GM21529 (cell line): ENCODE data around the gene JARID2.

Experiments
- ATAC-seq: cut with Tn5 transposase; IDR thresholded peaks from one replicate; pipeline ENCODE4 v1.9.1; 2021; ENCODE audit not compliant: unreplicated experiment

The JARID2 gene

DNA sequence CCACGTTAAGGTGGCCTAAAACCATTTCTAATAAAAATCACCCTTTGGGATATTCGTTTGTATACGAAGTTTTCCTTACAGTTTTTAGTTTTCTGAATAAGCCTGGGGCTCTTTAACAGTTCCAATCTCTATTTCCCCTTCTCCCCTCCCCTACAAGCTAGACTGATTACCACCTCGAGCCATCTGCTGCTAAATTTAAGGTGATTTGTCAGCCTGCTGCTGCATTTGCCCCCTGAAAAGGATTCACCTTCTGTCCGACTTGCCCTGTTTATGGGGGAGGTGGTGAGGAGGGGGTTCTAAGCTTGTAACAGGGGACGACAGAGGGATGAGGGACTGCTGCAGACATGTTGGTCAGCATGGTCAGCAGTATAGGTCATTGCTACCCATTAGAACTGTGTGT, 146.3 kb downstream of the JARID2 start:
- ATAC-seq, result no peak

DNA sequence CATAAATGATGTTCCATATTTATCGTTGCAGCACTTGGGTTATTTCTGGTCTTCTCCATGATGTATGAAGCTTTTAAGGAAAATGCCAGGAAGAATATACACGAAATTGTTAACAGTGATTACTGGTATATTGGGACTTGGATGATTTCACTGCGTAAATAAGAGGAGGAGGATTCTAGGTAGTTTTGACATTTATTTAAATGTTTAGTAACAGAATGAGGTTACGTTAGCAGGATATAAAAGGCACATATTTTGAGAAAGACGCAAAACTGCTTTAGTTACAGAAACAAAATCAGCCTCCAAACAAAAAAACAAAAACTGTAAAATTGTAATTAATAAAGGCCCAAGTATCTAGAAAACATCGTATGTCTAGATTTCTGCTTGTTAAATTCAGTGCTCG, 147.7 kb downstream of the JARID2 start:
- no peak for ATAC-seq

- no peak for ATAC-seq
Observed at GRCh38 chr6:15395087-15395486, 149.2 kb downstream of the JARID2 start.

GRCh38 chr6:15396808-15397207, 150.9 kb downstream of the JARID2 start:
- ATAC-seq, result no peak

GRCh38 chr6:15398633-15399275, 152.9 kb downstream of the JARID2 start:
- peak; percentile 78 for ATAC-seq

DNA sequence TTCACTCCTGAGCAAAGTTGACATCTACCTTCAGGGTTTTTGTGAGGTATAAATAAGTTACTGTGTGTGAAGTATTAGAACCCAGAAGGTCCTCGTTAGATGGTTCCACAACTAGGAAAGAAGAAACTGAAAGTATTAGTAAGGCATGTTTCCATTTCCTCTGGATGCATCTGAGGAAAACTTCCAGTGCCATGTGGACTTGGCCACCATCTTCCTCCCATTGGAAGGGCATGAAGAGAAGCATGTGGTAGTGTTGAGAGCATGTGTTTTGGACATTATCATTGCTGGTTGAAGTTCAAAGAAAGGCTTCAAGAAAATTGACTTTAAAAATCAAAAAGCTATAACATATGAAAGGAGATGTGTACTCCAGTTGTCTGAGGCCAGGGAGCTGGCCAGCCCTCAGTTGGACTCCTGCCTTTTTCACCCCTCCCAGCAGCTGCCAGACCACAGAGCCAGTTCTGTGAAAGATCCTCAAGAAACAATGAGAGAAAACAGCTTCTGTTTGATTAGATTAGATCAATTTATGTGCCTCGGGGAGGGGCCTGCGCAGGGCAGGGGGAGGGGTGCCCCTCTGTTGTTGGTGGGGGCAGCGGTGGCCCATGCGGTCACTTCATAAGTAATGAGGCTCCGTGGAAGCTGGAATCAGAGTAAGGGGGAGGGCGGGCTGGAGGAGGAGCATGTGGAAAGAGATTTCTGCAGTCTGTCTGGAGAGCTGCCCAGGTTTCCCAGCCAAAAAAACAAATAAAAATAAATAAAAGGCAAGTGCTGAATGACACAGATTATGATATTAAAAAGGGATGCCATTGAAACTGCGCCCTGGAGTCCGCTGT, 154.0 kb downstream of the JARID2 start:
- ATAC-seq, result no peak

DNA sequence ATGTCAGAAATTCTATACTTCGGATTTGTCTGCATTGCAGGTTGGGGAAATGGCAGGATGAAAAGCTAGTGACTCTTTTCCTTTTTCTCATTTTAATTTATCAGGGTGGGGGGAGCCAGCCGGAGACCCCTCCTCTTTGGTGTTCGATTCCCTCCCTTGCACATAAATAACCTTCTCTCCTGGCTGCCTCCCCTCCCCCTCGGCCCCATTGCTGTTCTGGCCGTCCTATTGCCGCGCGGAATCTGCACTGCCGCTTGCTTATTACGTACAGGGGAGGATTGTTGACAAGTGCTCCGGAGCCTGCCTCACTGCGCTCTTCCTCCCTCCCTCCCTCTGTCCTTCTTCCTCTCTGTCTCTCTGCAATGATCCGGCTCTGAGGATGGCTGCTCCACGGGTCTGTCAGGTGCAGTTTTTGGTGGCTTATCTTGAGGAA, 154.7 kb downstream of the JARID2 start:
- no peak for ATAC-seq

DNA sequence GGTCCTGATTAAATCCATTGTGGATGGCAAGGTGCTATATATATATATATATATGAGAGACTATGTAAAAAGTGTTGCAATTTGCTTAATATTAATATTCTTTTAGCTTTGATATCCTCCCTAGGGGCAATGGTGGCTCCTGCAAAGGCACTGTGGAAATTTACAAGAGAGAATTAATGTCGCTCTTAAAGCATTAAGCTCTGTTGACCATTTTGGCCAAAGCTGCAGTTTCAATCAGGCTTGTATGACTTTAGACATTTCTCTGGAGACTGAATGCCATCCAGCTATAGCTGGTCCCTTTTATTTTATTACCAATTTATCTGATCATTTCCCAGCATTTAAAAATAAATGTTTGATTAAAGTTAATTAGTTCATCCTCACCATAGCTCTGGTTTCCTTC, 155.3 kb downstream of the JARID2 start:
- ATAC-seq, result no peak

DNA sequence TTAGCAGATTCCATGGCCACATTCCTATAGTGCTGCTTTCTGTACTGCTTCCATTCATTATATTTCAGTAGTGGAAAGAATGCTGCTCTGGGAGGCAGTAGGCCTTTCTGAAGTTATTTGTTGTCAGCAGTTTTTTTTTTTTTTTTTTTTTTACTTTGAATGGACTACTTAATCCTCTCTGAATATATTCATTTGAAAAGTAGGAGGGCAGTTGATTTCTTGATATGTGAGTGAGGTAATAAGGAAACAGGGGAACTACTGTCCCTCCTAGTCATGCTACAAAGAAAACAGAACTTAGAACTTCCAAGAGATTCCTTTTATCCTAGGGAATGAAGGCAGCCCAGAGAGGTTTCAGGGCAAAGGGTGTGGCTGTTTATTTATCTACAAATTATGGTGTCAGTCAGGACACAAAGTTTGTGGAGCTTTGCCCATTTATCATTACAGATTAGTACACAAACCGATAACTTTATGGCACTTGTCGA, 155.9 kb downstream of the JARID2 start:
- no peak for ATAC-seq

DNA sequence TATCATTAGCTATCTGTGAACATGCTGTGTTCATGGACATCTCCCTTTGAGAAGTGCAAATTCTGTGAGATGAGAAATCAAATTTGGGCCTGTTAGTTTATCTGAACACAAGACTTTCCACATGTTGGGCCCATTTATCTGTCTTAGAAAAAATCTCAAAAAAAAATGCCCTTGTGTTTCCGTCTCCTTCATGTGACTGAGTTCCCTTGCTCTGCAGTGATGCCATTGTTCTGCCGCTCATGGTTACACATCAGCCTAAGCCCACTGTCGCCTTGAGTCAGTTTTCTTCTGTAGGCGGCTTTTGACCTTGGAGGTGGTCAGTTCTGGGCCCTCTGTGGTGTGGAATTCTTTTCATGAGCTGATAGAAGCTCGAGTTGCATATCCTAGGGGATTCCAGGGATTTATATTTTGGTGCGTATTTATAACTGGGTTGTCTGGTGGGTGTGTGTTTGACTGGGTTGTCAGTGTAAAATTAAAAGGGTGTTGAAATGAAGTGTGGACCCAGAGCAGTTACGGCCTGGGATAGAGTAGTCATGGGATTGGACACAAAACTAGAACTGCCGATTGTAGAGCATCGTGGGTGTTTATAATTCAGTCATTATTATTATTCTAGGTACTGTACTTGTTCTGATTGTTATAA, 156.7 kb downstream of the JARID2 start:
- ATAC-seq, result no peak

GRCh38 chr6:15403094-15403755, 157.4 kb downstream of the JARID2 start:
- no peak for ATAC-seq

GRCh38 chr6:15404685-15404980, 158.8 kb downstream of the JARID2 start:
- ATAC-seq, result no peak

DNA sequence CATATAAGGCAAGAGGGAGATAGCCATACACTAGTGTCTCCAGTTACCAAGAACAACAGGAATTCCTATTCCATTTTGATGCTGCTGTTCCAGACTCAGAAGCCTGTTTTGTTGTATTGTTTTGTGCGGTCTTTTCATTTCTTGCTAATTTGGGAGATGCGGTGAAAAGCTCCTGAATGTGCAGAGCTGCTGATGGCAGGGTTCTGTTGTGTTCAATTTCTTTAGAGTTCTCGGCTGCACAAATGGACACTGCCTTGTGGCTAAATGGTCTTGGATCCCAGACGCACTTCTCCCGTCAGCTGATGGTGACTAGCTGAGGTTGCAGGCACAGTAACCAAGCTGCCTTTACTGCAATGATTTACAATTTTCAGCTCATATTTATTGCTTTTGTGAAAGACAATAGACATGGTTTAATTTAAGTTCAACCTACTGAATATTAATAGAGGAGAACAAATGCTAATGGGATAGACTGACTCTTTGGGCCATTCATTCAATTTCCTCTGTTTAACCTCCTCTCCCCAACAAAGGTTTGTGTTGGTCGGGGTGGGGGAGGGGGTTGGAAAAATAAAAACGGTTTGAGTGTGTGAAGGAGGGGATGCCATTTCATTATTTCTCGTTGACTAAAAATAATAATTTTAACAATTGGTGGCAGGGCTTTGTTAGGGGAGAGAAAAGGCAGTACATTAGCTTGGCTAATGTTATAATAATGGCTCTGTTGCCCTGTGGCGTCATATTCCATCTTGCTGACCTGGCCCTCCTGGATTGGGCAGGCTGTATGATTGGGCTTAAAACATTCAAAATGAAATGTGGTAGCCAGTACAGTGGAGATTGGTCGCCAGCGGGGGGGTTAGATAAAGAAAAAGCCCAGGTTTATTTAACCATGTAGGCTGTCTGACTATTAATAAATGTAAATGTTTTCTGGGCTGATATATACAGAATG, 159.5 kb downstream of the JARID2 start:
- no peak for ATAC-seq

DNA sequence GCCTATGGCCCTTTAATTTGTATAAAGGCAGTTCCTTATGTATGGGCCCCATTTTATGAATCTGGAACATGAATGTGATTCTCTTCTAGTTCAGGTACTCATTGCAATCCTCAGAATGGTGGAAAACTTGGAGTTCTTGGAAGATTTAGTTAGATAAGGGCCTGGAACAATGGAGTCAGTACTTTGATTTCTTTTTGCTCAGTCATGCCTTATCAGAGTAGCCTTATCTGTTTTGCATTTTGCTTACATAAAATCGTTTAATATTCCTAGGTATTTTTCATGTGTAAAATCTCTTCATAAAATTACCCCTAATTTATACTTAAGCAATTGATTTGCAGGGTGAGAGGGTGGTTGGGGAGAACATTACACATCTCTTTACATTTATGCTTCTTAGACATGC, 160.6 kb downstream of the JARID2 start:
- no peak for ATAC-seq

GRCh38 chr6:15408008-15408407, 162.1 kb downstream of the JARID2 start:
- no peak for ATAC-seq

DNA sequence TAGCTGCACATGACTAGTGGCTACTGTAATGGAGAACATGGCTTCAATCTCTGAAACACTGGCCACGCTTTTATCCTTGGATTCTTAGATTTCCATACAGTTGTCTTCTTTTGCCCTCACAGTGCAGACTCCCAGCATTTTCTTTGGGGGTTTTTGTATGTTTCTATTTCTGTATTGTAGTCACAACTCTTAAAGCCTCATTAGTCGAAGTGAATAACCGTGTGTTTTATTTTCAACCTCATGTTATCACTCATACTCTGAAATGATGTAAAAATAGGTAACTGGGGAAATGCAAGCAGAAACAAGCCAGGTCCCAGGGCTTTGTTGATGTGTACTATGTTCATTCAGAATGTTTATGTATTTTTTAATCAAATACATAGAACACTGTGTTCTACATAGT, 162.9 kb downstream of the JARID2 start:
- ATAC-seq, result no peak

DNA sequence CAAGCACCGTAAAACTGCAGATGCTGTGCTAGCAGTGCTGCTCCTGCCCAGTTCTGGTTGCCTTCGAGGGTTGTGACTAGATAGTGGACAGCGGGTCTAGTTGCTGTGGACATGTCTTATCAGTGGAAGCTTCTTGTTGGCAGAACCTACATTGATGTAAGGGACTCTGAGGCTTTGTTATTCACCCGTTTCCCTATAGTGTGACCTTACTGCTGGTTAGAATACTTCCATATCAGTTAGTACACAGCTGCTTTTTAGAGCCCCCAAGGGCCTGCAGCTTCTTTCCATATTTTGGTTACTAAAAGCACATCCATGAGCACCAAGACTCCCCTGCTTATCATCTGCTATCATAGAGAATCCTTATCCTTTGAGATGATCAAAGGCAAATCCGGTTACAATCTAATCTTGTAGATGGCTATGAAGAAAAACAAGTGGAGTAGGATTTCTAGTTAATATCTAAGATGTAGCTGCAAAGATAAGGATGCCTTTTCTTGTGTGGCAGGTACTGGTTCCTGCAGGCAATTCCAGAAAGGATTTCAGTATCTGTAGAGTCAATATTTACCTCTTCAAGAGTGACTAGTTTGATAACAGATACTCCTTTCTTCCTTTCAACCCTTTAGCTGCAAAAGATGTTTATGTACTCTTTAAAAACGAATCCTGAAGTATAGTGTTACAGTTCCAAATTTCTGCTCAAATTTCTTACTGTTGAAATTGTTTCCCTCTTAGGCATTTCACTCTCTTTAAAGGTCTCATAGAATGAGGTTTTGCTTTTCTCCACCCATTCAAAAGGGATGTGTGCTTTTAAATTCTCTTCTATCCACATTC, 163.6 kb downstream of the JARID2 start:
- ATAC-seq, result no peak

DNA sequence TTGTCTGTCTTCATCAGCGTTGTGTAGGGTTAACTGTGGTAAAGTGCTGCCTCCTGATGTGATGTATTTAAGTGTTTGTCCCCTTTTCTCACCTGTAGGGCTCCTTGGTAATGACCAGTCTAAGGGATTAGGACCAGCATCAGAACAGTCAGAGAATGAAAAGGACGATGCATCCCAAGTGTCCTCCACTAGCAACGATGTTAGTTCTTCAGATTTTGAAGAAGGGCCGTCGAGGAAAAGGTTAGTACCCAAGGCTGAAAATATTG, 164.2 kb downstream of the JARID2 start:
- ATAC-seq, result no peak

GRCh38 chr6:15410752-15411151, 164.9 kb downstream of the JARID2 start:
- no peak for ATAC-seq

- ATAC-seq, result no peak
Observed at GRCh38 chr6:15411766-15412165, 165.9 kb downstream of the JARID2 start.
